Renal cortical epithelial cell (primary cell): ENCODE data around the gene APCDD1. TPM values are rescaled to one million over a fixed set of nuclear protein-coding genes. Genes with fewer than 3 reads are reported as not detected.

Experiments used
- DNase-seq: peaks from one replicate; pipeline ENCODE4 v3.0.0-alpha.2; 2011; ENCODE audit warnings: low read depth
- total RNA-seq: library from RNA; depleted of rRNA; stranded (reverse); fragments of >200 nt; gene quantifications from 2 replicates; pipeline ENCODE4 v1.2.3, GENCODE V29; 2014

The APCDD1 gene
- total RNA-seq, 1 donor from 2014 or later: under 0.01 TPM

DNA sequence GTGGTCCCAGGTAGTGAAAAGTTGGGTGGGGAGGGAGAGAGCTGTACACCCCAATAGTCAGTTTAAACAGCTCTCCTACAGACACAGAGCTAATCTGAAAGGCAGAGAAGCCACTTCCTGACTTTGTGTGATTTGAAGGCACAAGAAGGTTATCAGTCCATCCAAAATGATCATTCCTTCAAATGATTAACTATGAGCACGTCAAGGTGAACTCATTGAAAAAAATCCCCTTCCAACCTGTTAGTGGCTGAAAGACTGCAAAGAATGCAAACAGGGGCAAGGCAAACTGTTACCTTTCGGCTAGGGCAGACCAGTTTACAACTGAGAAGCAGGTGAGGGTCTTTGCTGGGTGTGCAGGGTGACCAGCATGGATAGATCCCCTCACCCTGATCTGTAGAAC, 22.8 kb upstream of the APCDD1 start:
- DNase-seq: no peak

- DNase-seq: no peak
These were observed 21.7 kb upstream of the APCDD1 start for GRCh38 chr18:10432781-10433180.

- no peak for DNase-seq
These were observed 18.3 kb upstream of the APCDD1 start for GRCh38 chr18:10436160-10436559.

GRCh38 chr18:10437837-10438236, 16.6 kb upstream of the APCDD1 start:
- DNase-seq: peak; percentile 20

DNA sequence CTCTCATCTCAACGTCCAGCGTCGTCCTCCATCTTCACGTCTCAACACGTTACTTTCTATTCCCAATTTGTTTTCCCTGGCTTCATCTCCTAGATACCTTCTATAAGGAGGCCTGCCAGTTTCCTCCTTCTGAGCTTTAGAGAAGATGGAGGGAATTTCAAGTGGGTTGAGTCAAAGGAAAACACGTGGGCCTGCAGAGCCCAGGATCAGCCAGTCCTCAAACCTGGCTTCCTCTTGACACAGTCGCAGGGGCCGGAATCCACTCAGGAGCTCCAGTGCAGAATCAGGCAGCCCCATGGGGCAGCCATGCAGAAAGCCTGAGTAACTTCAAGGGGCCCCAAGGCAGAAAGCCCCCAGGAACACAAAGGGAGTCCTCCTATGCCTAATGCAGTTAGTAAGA, 14.5 kb upstream of the APCDD1 start:
- no peak for DNase-seq

DNA sequence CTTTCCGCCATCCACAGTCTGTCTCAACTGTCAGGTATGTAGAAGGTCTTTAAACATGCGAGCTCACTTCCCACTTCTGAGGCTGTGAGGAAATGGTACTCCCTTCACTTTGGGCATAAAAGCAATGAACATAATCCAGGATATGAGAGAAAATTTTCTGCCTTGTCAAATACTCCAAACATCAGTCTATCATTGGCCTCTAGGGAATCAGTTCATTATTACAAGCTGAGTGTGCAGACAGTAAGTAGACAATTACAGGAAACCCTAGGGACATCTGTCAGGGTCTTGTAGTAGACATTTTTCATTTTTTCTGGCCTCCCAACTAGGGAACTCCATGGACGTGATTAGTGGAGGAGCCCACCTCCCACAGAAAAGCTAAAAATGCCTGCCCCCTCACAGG, 13.6 kb upstream of the APCDD1 start:
- DNase-seq: no peak

- DNase-seq: no peak
These were observed 13.0 kb upstream of the APCDD1 start for GRCh38 chr18:10441472-10441871.

- no peak for DNase-seq
These were observed 11.9 kb upstream of the APCDD1 start for GRCh38 chr18:10442551-10442971.

GRCh38 chr18:10443001-10443400, 11.4 kb upstream of the APCDD1 start:
- DNase-seq: no peak

DNA sequence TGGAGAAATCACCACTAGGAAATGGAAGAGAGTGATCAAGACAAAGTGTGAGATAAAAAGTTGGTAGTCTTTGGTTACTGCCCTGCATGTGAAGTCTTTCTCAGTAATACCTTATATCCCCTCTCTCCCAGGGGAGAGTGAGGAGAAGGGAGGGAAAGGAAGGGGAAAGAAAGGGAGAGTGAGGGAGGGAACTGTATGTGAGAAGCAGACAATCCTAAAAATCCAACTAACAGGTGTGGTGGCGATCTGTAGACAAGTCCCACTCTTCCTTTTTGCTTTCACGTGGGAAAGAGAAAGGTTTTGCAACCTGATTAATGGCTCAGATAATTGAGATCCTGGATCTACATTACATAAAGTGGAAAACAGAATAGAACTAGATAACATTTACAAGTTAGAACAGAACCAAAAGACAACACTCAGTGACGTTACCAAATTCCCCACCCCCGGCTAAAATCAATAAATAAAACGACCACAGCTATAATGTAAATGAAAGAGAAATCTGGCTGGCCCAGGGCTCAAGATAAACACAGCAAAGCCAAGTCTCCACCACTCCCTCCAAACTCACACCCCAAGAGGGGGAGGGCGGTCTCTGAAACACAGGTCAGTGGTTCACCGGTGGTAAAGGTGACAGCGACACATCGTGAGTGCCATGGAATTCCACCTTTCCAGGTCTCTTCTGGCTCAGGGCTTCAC, 10.0 kb upstream of the APCDD1 start:
- DNase-seq: no peak

- no peak for DNase-seq
These were observed 5.0 kb upstream of the APCDD1 start for GRCh38 chr18:10449396-10449795.

- no peak for DNase-seq
These were observed 3.4 kb upstream of the APCDD1 start for GRCh38 chr18:10450986-10451385.

GRCh38 chr18:10453261-10453805, 1.1 kb upstream of the APCDD1 start:
- no peak for DNase-seq

GRCh38 chr18:10454681-10455557, 484 bp downstream of the APCDD1 start:
- DNase-seq: no peak

- DNase-seq: no peak
These were observed 1.5 kb downstream of the APCDD1 start for GRCh38 chr18:10455726-10456453.

- no peak for DNase-seq
These were observed 2.3 kb downstream of the APCDD1 start for GRCh38 chr18:10456718-10457117.

GRCh38 chr18:10457128-10457527, 2.7 kb downstream of the APCDD1 start:
- no peak for DNase-seq

DNA sequence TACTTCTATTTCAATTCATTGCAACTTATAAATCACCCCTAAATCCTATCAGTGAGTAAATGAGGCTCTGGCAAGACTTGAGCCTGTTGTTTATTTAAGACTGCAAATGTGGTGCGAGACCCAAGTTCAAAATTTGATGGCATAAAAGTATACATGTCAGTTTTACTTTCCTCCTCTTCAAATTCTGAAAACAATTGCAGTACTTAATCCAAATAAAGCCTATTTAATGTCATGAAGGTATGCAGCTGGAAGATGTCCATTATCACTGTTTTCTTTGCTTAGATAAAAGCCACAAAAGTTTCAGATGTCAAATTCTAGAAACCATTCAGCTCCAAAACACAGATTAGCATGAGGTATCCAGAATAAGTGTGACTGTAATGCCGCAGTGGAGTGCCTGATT, 3.3 kb downstream of the APCDD1 start:
- DNase-seq: no peak

GRCh38 chr18:10458691-10459090, 4.3 kb downstream of the APCDD1 start:
- no peak for DNase-seq

DNA sequence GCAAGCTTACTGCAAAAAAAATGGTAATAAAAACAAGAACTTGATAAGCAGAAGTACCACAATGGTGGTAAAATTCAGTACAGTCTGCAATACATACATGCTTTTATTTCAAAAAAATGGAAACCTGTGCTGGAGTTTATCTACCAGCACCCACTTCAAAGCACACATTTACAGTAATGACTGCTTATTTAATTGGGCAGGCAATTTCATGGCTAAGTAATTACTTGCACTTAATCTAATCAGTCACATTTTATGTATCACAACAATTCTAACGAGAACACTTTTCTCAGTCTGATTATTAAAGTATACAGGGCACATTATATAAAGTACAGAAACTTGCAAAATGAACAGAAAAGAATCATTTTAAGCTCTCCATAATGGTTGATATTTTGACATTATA, 5.2 kb downstream of the APCDD1 start:
- DNase-seq: no peak

DNA sequence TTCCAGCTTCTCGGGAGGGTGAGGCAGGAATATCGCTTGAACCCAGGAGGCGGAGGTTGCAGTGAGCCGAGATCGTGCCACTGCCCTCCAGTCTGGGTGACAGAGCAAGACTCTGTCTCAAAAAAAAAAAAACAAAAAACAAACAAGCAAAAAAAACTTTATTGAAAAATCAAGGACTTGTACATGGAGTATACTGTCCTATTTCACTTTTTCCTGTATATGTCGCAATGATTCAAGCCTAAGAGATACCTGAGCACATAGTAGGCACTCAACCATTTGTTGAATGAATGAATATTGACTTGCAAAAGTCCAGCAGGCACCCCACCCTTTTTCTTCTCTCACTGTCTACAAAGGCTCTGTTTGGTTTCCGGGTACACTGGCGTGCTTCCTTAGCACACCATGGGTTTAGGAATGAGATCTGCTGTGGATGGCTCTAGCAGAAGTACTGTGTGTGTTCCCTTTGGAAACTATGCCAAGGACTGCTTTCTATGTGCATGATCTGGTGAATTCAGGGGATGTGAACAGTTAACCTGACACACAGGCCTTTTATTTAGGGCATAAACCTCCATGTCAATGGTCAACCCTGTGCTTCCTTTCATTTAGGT, 6.1 kb downstream of the APCDD1 start:
- DNase-seq: no peak

DNA sequence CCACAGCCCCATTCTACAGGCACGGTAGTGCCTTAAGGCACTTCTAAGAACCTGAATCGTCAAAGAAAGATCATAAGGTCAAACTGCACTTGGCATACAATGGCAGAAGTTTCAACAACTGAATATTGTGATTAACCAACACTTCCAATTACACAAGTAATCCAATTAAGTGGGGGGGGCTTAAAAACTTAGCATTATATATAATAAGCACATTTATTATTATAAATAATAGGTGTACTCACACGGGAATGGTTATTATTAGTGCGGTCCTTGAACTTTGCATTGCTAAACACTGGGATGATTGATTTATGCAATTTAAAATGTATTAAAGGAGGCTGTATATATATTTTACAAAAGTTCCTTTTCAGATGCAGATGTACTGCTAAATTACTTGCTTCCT, 7.6 kb downstream of the APCDD1 start:
- no peak for DNase-seq
